ENCODE data around the gene OPCML. TPM values are rescaled to one million over a fixed set of nuclear protein-coding genes. Genes with fewer than 3 reads are reported as not detected.

OPCML gene
- total RNA-seq, 4 donors from 2014 or later: 0.16 TPM; not detected in 3

DNA sequence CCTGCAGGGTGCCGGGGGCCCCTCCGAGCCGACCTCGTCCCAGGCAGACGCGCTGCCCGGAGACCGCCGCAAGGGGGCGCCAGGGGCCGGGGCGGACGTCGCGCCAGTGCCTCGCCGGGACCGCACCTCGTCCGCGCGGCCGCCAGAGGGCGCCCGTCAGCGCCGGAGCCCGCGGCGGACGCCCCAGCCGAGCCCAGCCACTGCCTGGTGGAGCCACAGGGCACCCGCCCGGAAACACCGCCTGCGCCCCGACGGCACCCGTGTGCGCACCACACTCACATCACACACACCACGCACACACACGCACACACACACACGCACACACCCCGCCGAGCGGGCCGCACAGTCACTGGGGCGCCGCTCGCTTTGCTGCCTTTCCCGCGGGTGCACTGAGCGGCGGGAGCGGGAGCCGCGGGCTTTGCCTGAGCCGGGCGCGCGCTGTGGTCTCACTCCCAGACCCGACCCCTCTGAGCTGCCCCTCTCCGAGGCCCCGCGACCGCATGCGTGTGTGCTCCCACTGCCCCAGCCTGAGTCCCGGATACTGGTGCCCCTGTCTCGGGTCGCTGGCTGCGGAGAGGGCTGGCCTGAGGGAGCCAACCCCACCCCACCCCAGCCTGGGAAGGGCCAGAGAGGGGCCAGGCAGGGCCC, 449.3 kb downstream of the OPCML start:
- TF ChIP-seq POLR2A (IDR thresholded peaks at IDR 0.05) (no peak), CTCF (IDR thresholded peaks at IDR 0.05) (no peak)
- DNase-seq (ENCODE audit: low spot score in 2 of 2): no peak
- intact Hi-C loops (cut with DNase I; ENCODE audit: low total_unique reads): loop anchor here (10.0 kb wide), 1 partner anchor 72 kb away; no protein-coding TSS in a partner anchor
- no peak overlapping the region for H3K4me3 ChIP-seq (ENCODE audit: low read depth, poor library complexity, severe bottlenecking)
- WGBS, 2 donors: 2% methylated on average over 16 to 23 of the region's 71 CpGs

GRCh38 chr11:133082453-133082781, 449.9 kb downstream of the OPCML start:
- peak in 1 of 2 donors; percentile 43 for DNase-seq (ENCODE audit: low spot score in 2 of 2)
- intact Hi-C loops (cut with DNase I; ENCODE audit: low total_unique reads): loop anchor here (10.0 kb wide), 1 partner anchor 72 kb away; no protein-coding TSS in a partner anchor
- TF ChIP-seq CTCF (IDR thresholded peaks at IDR 0.05): no peak
- no peak for TF ChIP-seq POLR2A (IDR thresholded peaks at IDR 0.05)
- WGBS, 2 donors: 20 to 80% methylated on average over 1 of the region's 23 CpGs
- H3K4me3 ChIP-seq (ENCODE audit: low read depth, poor library complexity, severe bottlenecking): no peak overlapping the region

DNA sequence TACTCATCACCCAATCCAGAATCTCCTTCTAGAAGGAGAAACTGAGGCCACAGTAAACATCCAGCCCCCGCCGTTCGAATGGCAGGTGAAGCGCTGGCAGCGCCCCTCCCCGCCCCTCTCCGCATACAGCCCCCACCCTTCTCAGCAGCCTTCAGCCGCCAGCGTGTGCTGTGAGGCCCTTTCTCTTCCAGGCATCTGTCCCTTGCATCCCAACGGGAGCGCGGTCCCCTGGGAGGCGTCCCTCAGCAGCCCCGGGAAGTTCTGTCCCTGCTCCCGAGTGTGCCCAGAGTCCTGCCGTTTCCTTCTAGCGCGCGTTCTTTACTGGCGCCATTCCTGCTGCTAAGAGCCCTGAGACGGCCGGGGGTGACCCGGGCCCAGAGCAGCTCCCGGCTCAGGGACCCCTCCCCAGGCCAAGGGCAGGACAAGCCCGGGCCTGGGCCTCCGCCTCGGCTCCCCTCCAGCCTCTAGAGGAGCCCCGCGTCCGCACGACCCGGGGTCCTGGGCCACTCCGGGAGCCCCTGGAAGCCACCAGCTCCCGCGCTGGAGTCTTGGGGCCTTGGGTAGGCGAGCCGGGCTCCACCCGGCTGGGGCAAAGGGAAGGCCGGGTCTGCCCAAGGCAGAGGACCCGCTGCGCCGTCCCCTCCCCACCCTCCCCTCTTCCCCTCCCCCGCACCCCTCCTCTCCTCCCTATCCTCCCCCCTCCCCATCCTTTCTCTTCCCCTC, 450.4 kb downstream of the OPCML start:
- no peak for DNase-seq (ENCODE audit: low spot score in 2 of 2)
- intact Hi-C loops (cut with DNase I; ENCODE audit: low total_unique reads): loop anchor here (10.0 kb wide), 1 partner anchor 73 kb away; no protein-coding TSS in a partner anchor
- TF ChIP-seq CTCF (IDR thresholded peaks at IDR 0.05) (no peak), POLR2A (IDR thresholded peaks at IDR 0.05) (no peak)
- no peak overlapping the region for H3K4me3 ChIP-seq (ENCODE audit: low read depth, poor library complexity, severe bottlenecking)
- WGBS, 2 donors: 70 to 83% methylated on average over 22 to 28 of the region's 43 CpGs

GRCh38 chr11:133081020-133081419, 451.3 kb downstream of the OPCML start:
- DNase-seq (ENCODE audit: low spot score in 2 of 2): no peak
- no peak overlapping the region for H3K4me3 ChIP-seq (ENCODE audit: low read depth, poor library complexity, severe bottlenecking)
- WGBS, 2 donors: 70 to 87% methylated on average over 8 to 9 of the region's 9 CpGs
- intact Hi-C loops (cut with DNase I; ENCODE audit: low total_unique reads): loop anchor here (10.0 kb wide), 1 partner anchor 74 kb away; no protein-coding TSS in a partner anchor
- no peak for TF ChIP-seq CTCF (IDR thresholded peaks at IDR 0.05)
- no peak for TF ChIP-seq POLR2A (IDR thresholded peaks at IDR 0.05)

- TF ChIP-seq CTCF (IDR thresholded peaks at IDR 0.05): no peak
- TF ChIP-seq POLR2A (IDR thresholded peaks at IDR 0.05): no peak
- no peak for DNase-seq (ENCODE audit: low spot score in 2 of 2)
- WGBS, 2 donors: 21 to 24% methylated on average over 24 of the region's 24 CpGs
- intact Hi-C loops (cut with DNase I; ENCODE audit: low total_unique reads): no loop called here
- no peak overlapping the region for H3K4me3 ChIP-seq (ENCODE audit: low read depth, poor library complexity, severe bottlenecking)
These were observed 453.5 kb downstream of the OPCML start for GRCh38 chr11:133078591-133079404.

Data from lower leg skin (tissue), 4 donors.